Measurements from ENCODE around the gene CNTN6.

CNTN6 gene

GRCh38 chr3:1448443-1448842, 355.6 kb downstream of the CNTN6 start:
- no peak overlapping the region for H3K4me2 ChIP-seq (ENCODE audit: low read length)
- no peaks in the 10 kb centered on the region for H3F3A ChIP-seq (ENCODE audit: control insufficient read depth, insufficient read depth)
- H4K20me1 ChIP-seq (ENCODE audit: control insufficient read depth, insufficient read depth, low read depth, low read length), result no peaks in the 10 kb centered on the region
- no peaks in the 10 kb centered on the region for H3K36me3 ChIP-seq (ENCODE audit: control insufficient read depth, low read length)
- H3K4me1 ChIP-seq (ENCODE audit: control insufficient read depth, low read length), result no peaks in the 10 kb centered on the region
- H3K27ac ChIP-seq (ENCODE audit: low read depth, low read length), result no peak overlapping the region
- no peaks in the 10 kb centered on the region for H3K9me3 ChIP-seq (ENCODE audit: control insufficient read depth, insufficient read depth, low read length)
- TF ChIP-seq EZH2phosphoT487 (IDR thresholded peaks at IDR 0.05; ENCODE audit: borderline replicate concordance, low read length), result no peak
- TF ChIP-seq, protein P1, sequence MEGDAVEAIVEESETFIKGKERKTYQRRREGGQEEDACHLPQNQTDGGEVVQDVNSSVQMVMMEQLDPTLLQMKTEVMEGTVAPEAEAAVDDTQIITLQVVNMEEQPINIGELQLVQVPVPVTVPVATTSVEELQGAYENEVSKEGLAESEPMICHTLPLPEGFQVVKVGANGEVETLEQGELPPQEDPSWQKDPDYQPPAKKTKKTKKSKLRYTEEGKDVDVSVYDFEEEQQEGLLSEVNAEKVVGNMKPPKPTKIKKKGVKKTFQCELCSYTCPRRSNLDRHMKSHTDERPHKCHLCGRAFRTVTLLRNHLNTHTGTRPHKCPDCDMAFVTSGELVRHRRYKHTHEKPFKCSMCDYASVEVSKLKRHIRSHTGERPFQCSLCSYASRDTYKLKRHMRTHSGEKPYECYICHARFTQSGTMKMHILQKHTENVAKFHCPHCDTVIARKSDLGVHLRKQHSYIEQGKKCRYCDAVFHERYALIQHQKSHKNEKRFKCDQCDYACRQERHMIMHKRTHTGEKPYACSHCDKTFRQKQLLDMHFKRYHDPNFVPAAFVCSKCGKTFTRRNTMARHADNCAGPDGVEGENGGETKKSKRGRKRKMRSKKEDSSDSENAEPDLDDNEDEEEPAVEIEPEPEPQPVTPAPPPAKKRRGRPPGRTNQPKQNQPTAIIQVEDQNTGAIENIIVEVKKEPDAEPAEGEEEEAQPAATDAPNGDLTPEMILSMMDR (IDR thresholded peaks at IDR 0.05; ENCODE audit: low read depth, low read length, poor library complexity, severe bottlenecking), result no peak
- no peaks in the 10 kb centered on the region for H3K9me2 ChIP-seq (replicated peaks; ENCODE audit: control insufficient read depth, low read length)
- H3K79me2 ChIP-seq (ENCODE audit: control insufficient read depth, low read length), result no peaks in the 10 kb centered on the region
- H3K4me3 ChIP-seq (ENCODE audit: low read length), result no peak overlapping the region
- H3K27me3 ChIP-seq (ENCODE audit: control insufficient read depth, low read length), result no peaks in the 10 kb centered on the region
